Measurements from ENCODE around the gene HPCAL1.

DNA sequence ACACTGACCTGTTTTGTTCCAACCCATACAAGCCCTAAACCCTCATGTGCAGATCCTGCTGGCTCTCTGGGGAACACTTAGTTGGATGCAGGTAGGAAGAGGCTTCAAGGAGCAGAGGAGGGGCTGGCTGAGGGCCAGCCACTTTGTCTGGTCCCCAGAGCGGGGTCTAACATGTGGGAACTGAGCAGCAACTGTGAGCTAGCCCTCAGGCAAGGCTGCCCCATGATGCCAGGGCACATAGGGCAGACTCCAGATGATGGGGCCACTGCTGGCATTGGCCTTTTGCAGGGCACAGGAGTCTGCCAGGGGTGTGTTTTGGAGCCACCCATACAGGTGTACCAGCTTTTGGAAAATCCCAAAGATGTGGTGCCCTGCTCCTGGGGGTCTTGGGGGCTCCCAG is 67.7 kb downstream of the HPCAL1 start:
- no peak for TF ChIP-seq CTCF (conservative IDR thresholded peaks at IDR 0.05; ENCODE audit: low read depth, low read length)
- no peak for TF ChIP-seq EZH2 (IDR thresholded peaks at IDR 0.05; ENCODE audit: low read length, unreplicated experiment)
